T-cell (primary cell): ENCODE data around the gene DCN. TPM values are rescaled to one million over a fixed set of nuclear protein-coding genes. Genes with fewer than 3 reads are reported as not detected.

Experiments used
- ATAC-seq, 4 experiments: fragments of 200-7000 bp in 3 of 4; fragments of 150-1000 bp in 1 of 4; cut with Tn5 transposase; replicated peaks in 1 of 4; 1 replicate in 3 of 4; 2 replicates in 1 of 4; pipeline ENCODE4 v1.10.0; 2021; ENCODE audit warnings: moderate library complexity in 3 of 4, mild to moderate bottlenecking in 2 of 4, moderate number of reproducible peaks in 1 of 4
- CTCF ChIA-PET, 2 donors: fragments of 300-600 bp; sonication (Branson Sonifier 250); formaldehyde crosslinking; loops; one replicate each; lab custom pipeline; 2022; ENCODE audit warnings: antibody characterized with exemption in 2 of 2; lab: Charles Lee
- POLR2A ChIA-PET, 2 donors: fragments of 300-600 bp; sonication (Branson Sonifier 250); formaldehyde crosslinking; loops; one replicate each; lab custom pipeline; 2022; ENCODE audit warnings: antibody characterized with exemption in 2 of 2; lab: Charles Lee
- DNase-seq, 35 experiments: peaks; one replicate each; pipeline versions ENCODE4 v3.0.0 to v3.0.0-alpha.2; 2013 to 2023
- H3K27ac ChIP-seq: one replicate; pipeline ENCODE4 v1.5.1; 2013; ENCODE audit warnings: low read length
- H3K27me3 ChIP-seq, 2 experiments: replicated peaks in 1 of 2; 1 replicate in 1 of 2; 2 replicates in 1 of 2; pipeline versions ENCODE4 v1.6.1 to v1.7.0; 2013; ENCODE audit warnings: low read length in 1 of 2, mixed read lengths in 1 of 2; ENCODE audit not compliant: control insufficient read depth in 2 of 2, insufficient read depth in 2 of 2; ENCODE audit errors: extremely low read depth in 1 of 2
- H3K36me3 ChIP-seq, 2 donors: 1 replicate in 1 of 2; 2 replicates in 1 of 2; pipeline versions ENCODE4 v1.6.1 to v1.7.0; 2013; ENCODE audit warnings: low read length in 1 of 2; ENCODE audit not compliant: control insufficient read depth in 2 of 2, insufficient read depth in 1 of 2; ENCODE audit errors: extremely low read depth in 1 of 2
- H3K4me1 ChIP-seq, 2 experiments: 1 replicate in 1 of 2; 2 replicates in 1 of 2; pipeline versions ENCODE4 v1.6.1 to v1.7.0; 2013; ENCODE audit warnings: low read length in 2 of 2, mixed read lengths in 1 of 2; ENCODE audit not compliant: insufficient read depth in 2 of 2, control insufficient read depth in 1 of 2; ENCODE audit errors: extremely low read depth in 1 of 2
- H3K4me3 ChIP-seq, 2 donors: 1 replicate in 1 of 2; 2 replicates in 1 of 2; pipeline versions ENCODE4 v1.5.1 to v1.7.0; 2013; ENCODE audit warnings: mild to moderate bottlenecking in 2 of 2, low read length in 1 of 2, moderate library complexity in 1 of 2; ENCODE audit not compliant: control insufficient read depth in 1 of 2; ENCODE audit errors: extremely low read depth in 1 of 2
- H3K9me3 ChIP-seq: 2 replicates; pipeline ENCODE4 v1.7.0; 2013
- H3K27ac Mint-ChIP-seq, 2 donors: one replicate each; pipeline ENCODE4 v1.8.0; 2020 to 2021; ENCODE audit warnings: mild to moderate bottlenecking in 2 of 2, mixed read lengths in 2 of 2
- H3K27me3 Mint-ChIP-seq, 2 donors: one replicate each; pipeline ENCODE4 v1.8.0; 2021 to 2022; ENCODE audit warnings: mixed read lengths in 2 of 2
- H3K36me3 Mint-ChIP-seq: one replicate; pipeline ENCODE4 v1.8.0; 2021; ENCODE audit warnings: mixed read lengths
- H3K4me1 Mint-ChIP-seq, 3 donors: one replicate each; pipeline ENCODE4 v1.8.0; 2020 to 2022; ENCODE audit warnings: mixed read lengths in 3 of 3, mild to moderate bottlenecking in 1 of 3
- H3K4me3 Mint-ChIP-seq, 3 donors: one replicate each; pipeline ENCODE4 v1.8.0; 2020 to 2022; ENCODE audit warnings: mild to moderate bottlenecking in 3 of 3, mixed read lengths in 3 of 3, moderate library complexity in 3 of 3
- H3K9me3 Mint-ChIP-seq, 3 donors: one replicate each; pipeline ENCODE4 v1.8.0; 2020 to 2022; ENCODE audit warnings: mixed read lengths in 3 of 3
- WGBS: methylation state at CpG from one replicate; pipeline ENCODE4 v1.1.5; 2013; ENCODE audit warnings: missing lambda C conversion rate; ENCODE audit not compliant: insufficient coverage; 5-methylcytosine and 5-hydroxymethylcytosine counted together
- total RNA-seq, 35 experiments: library from RNA in 6 of 35; stranded (reverse) in 6 of 35; fragments of 120-200 nt in 1 of 35; gene quantifications; one replicate each; pipeline versions ENCODE4 v1.2.1 to v1.2.4 and lab custom pipeline; 2013 to 2026

The DCN gene
- total RNA-seq, 5 donors from 2014 or later (not counting 1 experiment from before 2014, with no cell fraction given): 3.4 to 6.9 (median 6.8) TPM; not detected in 2

- POLR2A ChIA-PET: no interaction called here
- Mint-ChIP-seq H3K9me3 (no peaks in the 10 kb centered on the region), H3K36me3 (no peaks in the 10 kb centered on the region), H3K27ac (no peak overlapping the region), H3K4me1 (no peaks in the 10 kb centered on the region), H3K4me3 (no peak overlapping the region), H3K27me3 (peaks cover 0 to 6% of the 10 kb centered on the region in 2 donors)
- no peak overlapping the region for H3K4me3 ChIP-seq
- H3K9me3 ChIP-seq: no peaks in the 10 kb centered on the region
- CTCF ChIA-PET: no interaction called here
- DNase-seq (no peak), ATAC-seq (no peak)
- no peaks in the 10 kb centered on the region for H3K27me3 ChIP-seq
- no peak overlapping the region for H3K27ac ChIP-seq
- no peaks in the 10 kb centered on the region for H3K4me1 ChIP-seq
- no peaks in the 10 kb centered on the region for H3K36me3 ChIP-seq
Observed at GRCh38 chr12:91098461-91098860, 84.2 kb downstream of the DCN start.

DNA sequence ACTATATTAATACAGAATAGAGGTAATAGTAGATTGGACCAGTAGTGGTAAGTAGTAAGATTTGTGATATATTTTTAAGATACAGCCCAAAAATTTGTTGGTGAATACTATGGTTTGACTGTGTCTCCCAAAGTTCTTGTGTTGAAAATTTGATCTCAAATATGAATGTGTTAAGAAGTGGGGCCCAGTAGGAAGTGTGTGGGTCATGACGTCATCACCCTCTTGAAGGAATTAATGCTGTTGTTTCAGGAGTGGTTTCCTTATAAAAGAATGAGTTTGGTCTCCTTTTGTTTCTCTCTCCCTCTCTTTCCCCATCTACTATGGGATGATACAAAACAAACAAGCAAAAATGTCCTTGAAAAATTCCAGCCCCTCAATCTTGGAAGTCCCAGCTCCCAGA is 87.7 kb downstream of the DCN start:
- ATAC-seq (no peak), DNase-seq (no peak)
- Histone ChIP-seq H3K9me3 (no peaks in the 10 kb centered on the region), H3K36me3 (no peaks in the 10 kb centered on the region), H3K27me3 (no peaks in the 10 kb centered on the region), H3K27ac (no peak overlapping the region), H3K4me1 (no peaks in the 10 kb centered on the region), H3K4me3 (no peak overlapping the region)
- POLR2A ChIA-PET: no interaction called here
- peaks cover 0 to 6% of the 10 kb centered on the region in 2 donors for H3K27me3 Mint-ChIP-seq
- H3K4me3 Mint-ChIP-seq: no peak overlapping the region
- H3K27ac Mint-ChIP-seq: no peak overlapping the region
- WGBS: no CpG with 5 or more reads among the region's 1 CpG
- CTCF ChIA-PET: no interaction called here
- no peaks in the 10 kb centered on the region for H3K36me3 Mint-ChIP-seq
- H3K4me1 Mint-ChIP-seq: no peaks in the 10 kb centered on the region
- peaks cover 7 to 12% (median 9%) of the 10 kb centered on the region in 3 donors for H3K9me3 Mint-ChIP-seq

- no peaks in the 10 kb centered on the region for H3K36me3 ChIP-seq
- Mint-ChIP-seq H3K9me3 (peaks cover 13 to 20% (median 16%) of the 10 kb centered on the region in 3 donors), H3K36me3 (no peaks in the 10 kb centered on the region), H3K27me3 (peaks cover 0 to 6% of the 10 kb centered on the region in 2 donors), H3K4me1 (no peaks in the 10 kb centered on the region), H3K27ac (no peak overlapping the region), H3K4me3 (no peak overlapping the region)
- POLR2A ChIA-PET: no interaction called here
- no peak for DNase-seq
- no peak for ATAC-seq
- CTCF ChIA-PET: no interaction called here
- H3K4me1 ChIP-seq: no peaks in the 10 kb centered on the region
- no peaks in the 10 kb centered on the region for H3K27me3 ChIP-seq
- no peak overlapping the region for H3K27ac ChIP-seq
- no peak overlapping the region for H3K4me3 ChIP-seq
- H3K9me3 ChIP-seq: no peaks in the 10 kb centered on the region
Observed at GRCh38 chr12:91094032-91094662, 88.5 kb downstream of the DCN start.

GRCh38 chr12:91093341-91093740 is 89.3 kb downstream of the DCN start:
- WGBS: no CpG with 5 or more reads among the region's 4 CpGs
- Mint-ChIP-seq H3K27me3 (peaks cover 0 to 6% of the 10 kb centered on the region in 2 donors), H3K4me3 (no peak overlapping the region), H3K36me3 (no peaks in the 10 kb centered on the region), H3K9me3 (peaks cover 14 to 28% (median 17%) of the 10 kb centered on the region in 3 donors), H3K27ac (no peak overlapping the region), H3K4me1 (no peaks in the 10 kb centered on the region)
- POLR2A ChIA-PET: no interaction called here
- Histone ChIP-seq H3K9me3 (no peaks in the 10 kb centered on the region), H3K4me1 (no peaks in the 10 kb centered on the region), H3K27ac (no peak overlapping the region), H3K36me3 (no peaks in the 10 kb centered on the region), H3K4me3 (no peak overlapping the region), H3K27me3 (no peaks in the 10 kb centered on the region)
- no peak for DNase-seq
- CTCF ChIA-PET: interaction anchor here in 1 of 2 donors (0.6 kb wide), 1 partner anchor 543 kb away, joined by 3 read pairs; no protein-coding TSS in a partner anchor
- ATAC-seq: no peak

GRCh38 chr12:91091916-91092715 is 90.5 kb downstream of the DCN start:
- 59% methylated on average over 4 of the region's 6 CpGs for WGBS
- Mint-ChIP-seq H3K9me3 (peaks cover 14 to 33% (median 17%) of the 10 kb centered on the region in 3 donors), H3K27me3 (peaks cover 0 to 6% of the 10 kb centered on the region in 2 donors), H3K4me1 (no peaks in the 10 kb centered on the region), H3K36me3 (no peaks in the 10 kb centered on the region), H3K27ac (no peak overlapping the region), H3K4me3 (no peak overlapping the region)
- ChIA-PET CTCF (no interaction called here), POLR2A (no interaction called here)
- H3K9me3 ChIP-seq: no peaks in the 10 kb centered on the region
- no peaks in the 10 kb centered on the region for H3K4me1 ChIP-seq
- no peaks in the 10 kb centered on the region for H3K36me3 ChIP-seq
- no peaks in the 10 kb centered on the region for H3K27me3 ChIP-seq
- DNase-seq (no peak), ATAC-seq (no peak)
- H3K27ac ChIP-seq: no peak overlapping the region
- no peak overlapping the region for H3K4me3 ChIP-seq
